ENCODE measurements around the gene CSNK1D.
A peak's percentile ranks its signal among the peaks of the same experiment; 100 is the strongest.

CSNK1D gene

DNA sequence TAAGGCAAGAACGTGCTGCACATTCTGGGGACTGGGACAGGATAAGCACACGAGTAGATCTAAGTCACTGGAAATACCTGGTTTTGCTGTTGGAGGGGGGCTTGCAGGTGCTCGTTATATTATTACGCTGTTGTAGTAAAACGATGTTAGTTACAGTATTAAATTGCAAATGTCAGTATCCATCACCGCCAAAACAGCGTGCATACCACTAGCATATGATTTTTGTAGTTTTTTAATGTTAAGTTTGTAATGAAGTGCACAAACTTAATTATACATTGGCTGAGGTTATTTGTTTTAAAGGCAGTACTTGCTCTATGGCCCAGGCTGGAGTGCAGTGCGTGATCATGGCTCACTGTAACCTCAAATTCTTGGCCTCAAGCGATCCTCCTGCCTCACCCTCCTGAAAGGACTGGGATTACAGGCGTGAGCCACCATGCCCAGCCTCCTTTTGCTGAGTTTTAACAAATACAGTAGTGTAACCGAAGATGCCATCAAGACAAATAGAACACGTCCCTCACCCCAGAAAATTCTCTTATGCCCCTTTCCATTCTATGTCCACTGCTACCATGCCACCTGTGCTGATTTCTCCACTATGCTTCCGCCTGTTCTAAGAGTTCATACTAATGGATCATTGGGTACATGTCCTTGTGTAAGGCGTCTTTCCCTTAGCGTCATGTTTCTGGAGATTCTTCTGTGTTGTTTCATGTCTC lies 20.7 kb upstream of the CSNK1D start:
- DNase-seq = no peak

DNA sequence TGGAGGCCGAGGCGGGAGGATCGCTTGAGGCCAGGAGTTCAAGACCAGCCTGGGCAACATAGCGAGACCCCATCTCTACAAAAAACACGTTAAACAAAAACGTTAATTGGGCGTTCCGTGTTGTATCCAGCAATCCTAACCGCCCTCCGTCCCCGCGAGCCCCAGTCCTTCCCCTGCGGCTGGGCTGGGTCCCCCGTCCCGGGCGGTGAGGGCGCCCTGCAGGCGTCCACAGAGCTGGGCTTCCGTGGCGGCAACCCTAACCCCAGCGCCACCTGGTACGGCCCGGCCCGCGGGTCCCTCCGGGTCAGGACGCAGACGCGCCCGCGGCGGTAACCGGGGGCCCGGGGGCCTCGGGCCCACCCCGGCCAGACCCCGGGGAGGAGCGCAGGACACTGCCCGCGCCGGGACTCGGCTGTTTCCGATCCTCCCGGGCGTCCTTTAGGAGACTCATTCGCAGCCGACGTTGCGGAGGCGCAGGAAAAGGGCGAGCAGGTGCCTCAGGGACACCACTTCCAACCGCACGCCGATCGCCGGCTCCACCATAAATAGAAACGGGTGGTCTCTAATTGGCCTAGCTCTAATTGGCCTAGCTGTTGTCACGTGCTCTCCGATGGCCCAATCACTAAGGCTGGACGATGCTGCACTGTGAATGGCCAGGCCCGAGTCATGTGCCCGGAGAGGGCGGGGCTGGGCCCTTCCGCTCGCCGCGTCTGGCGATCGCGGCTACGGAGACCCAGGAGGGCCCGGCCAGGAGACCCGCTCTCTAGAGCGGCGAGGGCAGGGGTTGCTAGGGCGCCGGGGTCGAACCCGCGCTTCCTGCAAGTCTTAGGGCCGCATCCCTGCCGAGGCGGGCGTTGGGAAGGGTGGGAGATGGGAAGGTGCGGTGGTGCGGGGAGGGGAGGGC lies 19.0 kb upstream of the CSNK1D start:
- peak; percentile 90 for DNase-seq

DNA sequence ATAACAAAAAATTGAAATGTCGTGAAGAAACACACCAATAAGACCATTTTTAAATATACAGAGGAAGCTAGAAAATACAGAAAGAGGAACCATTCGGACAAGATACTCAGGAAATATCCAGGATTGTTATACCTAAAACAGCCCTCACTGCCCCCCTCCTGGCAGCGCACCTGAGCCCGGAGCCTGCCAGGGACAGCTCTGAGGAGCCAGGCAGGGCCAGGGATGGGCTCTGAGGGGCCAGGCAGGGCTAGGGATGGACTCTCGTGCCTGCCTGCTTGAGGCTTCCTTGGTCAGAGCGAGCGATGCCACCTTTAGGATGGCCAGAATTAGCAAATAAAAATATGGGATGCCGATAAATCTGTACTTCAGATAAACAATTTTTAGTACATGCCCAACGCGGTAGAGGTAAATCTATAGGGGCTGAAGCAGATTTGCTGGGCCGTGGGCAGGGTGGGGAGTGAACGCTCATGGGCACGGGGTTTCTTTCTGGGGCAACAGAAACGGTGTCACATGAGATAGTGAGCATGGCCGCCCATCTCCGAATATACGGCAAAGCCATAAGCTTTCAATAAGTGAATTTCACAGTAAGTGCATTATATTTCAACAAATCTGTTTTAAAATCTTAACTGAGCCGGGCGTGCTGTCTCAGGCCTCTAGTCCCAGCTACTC lies 18.2 kb upstream of the CSNK1D start:
- DNase-seq = no peak

DNA sequence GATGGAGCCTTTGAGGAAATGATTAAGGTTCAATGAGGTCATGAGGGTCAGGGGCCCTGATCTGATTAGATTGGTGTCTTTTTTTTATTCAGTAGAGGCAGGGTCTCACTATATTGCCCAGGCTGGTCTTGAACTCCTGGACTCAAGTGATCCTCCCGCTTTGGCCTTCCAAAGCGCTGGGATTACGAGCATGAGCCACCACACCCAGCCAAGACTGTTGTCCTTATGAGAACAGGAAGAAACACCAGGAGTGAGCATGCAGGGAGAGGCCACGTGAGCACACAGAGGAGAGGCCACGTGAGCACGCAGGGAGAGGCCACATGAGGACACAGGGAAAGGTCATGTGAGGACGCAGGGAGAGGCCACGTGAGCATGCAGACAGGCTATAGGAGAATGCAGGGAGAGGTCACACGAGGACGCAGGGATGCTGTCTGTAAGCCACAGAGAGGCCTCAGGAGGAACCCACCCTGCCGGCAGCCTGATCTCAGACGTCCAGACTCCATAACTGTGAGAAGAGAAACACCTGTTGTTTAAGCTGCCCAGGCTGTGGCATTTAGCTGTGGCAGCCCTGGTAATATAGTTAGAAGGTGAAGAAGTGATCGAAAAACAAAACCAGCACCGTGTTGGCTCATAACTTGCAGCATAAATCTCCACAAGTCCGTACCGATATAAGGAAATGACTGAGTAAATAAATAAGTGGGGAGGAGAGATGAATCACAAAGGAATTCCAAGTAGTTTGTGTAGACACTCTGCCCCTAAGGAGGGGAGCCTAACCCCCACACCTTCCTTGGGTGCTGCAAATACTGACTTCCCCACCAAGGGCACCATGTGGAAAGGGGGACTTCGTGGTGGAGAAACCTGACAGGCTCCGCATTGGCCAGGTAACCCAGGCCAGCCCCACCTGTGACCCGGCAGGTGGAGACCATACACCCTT lies 14.6 kb upstream of the CSNK1D start:
- DNase-seq = no peak

DNA sequence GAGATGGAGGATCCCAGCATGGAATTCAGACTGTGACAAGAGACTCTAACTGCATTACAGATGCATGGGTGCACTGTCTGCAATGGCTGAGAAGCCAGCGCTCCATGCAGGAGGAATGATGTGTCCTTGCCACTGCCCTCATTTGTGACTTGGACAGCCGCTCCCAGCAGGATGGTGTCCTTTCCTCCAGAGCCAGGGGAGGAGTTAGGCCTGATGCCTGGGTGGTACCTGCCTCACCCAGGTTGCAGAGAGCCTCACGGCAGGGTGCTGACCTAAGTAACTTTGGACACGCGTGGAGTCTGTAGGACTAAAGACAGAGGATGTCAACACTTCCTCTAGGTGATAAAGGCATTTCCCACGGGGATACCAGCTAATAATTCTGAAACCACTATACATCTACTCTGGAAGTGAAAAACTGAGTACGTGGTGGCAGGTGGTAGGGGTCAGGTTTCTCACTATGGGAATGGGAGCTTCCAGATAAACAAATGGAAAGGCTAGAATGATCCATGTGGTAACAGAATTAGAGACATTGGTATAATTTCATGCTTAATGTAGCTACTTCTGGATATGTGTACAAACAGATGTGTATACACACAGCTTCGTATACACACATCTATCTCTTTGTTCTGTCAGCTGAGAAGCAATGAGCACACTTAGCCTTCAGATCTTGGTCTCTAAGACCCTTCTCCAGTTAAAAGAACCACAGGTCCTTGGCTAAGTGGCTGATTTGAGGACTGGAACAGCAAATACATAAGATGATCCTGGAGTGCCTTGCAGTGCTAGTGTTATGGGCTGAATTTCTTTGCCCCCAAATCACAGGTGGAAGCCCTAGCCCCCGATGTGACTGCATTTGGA lies 13.7 kb upstream of the CSNK1D start:
- no peak for DNase-seq

DNA sequence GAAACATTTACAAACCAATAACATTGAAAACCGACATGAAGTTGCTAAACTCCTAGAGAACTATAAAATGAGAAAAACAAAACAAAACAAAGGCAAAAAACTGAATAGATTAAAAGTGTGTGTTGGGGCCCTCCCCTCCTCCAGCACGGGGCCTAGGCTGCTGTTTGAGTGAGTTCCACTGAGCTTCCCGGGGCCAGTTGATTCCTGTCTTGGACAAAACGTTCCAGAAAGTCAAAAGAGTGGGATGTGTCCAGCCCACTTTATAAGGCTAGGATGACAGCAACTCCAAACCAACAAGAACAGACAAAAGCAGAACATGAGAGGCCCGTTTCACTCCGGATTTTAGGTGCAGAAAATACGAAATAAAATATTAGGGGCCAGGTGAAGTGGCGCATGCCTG lies 11.6 kb upstream of the CSNK1D start:
- DNase-seq = no peak

DNA sequence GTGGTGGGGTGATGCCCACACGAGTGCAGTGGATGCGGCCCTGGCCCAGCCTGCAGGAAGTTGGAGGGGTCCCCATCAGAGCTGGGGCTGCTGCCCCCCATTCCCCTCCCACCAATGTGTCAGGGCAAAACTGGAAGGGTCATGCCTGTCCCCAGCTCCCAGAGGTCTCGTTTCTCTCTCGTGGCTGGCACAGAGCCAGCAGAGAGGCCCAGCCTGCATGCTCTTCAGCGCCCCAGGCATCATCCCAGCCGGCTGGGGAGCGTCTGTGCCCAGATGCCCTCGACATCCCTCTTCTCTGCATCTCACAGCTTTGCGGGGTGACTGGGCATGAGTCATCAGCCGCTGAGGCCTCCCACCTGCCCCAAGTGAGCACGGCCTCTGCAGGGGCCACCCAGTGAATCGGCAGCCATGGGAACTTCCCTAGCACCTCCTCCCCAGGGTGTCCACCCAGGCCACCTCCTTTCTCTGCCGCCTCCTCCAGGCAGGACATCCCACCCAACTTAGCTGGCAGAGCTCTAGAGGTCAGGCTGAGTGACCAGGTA lies 9.8 kb upstream of the CSNK1D start:
- DNase-seq = peak; percentile 37

DNA sequence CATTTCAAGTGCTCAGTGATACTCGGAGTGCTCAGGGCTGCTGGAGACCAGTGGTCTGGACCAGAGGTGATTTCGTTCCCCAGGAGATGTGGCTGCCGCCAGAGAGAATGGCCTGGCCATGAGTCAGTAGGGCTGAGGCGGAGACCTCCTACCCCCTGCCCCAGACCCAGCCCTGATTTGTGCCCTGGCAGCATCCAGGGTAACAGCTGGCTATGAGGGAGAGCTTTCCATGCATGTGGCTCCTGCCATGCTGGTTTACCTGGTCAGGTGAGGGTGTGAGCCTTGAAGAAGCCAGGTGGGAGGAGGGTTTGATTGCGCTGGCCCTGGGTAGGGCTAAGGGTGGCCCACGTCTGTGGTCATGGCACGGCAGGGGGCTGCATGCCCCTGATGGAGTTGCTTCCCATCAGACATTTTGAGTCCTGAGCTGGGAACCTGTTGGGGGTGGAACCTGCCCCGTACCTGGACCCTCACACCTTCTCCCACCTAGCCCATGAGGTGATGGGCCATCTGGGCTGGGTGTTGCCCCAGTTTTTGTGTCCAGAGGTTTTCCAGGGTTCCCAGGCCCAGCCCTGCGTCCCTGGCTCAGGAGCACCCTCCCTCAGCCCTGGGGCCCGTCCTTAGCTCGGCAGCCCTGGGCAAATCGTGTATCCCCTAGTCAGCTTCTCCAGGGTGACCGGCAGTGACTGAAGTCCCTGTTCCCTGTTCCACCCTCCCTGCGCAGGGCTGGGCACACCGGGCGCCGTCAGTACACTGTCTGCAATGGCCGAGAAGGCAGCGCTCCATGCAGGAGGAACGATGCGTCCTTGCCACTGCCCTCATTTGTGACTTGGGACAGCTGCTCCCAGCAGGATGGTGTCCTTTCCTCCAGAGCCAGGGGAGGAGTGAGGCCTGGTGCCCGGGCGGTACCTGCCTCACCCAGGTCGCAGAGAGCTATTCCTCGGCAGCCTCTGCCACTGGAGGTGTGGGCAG lies 9.0 kb upstream of the CSNK1D start:
- no peak for DNase-seq

DNA sequence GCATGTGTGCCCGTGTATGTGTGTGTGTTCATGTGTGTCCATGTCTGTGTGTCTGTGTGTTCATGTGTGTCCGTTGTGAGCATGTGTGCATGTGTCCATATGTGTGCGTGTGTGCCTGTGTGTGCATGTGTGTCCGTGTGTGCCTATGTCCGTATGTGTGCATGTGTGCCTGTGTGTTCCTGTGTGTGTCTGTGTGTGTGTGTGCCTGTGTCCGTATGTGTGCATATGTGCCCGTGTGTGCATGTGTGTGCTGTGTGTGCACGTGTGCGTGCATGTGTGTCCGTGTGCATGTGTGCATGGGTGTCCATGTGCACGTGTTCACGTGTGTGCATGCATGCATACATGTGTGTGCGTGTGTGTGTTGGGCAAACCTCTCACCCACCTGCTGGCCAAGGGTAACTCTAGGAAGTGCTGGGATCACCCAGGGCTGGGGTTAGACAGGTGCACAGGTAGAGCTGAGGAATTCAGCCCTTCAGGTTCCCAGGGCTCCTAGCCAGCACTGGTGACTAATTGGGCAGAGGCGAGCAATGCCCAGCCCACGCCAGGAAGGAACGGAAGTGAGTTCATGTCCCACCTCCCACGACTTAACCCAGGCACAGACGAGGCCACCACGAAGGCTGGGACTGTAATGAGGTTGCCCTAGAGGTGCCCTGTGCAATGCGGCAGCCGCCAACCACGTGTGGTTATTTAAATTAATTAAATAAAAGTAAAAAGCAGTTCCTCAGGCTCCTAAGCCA lies 8.2 kb upstream of the CSNK1D start:
- DNase-seq = peak; percentile 35

DNA sequence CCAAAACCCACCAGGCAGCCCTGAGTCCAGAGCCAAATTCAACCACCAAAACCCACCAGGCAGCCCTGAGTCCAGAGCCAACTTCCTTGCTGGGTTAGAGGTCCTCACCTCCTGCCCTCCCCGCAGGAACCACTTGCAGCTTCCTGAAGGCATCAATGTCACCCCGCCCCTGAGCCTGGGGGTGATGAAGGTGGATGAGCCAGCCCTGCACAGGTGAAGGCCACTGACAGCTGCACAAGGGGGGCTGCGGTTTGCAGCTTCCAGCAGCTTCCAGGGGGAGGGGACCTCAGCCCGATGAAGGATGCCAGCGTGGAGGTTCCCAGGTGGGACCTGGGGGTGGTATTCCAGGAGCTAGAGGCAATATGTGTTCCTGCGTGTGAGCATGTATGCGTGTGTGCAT lies 7.6 kb upstream of the CSNK1D start:
- DNase-seq = no peak

DNA sequence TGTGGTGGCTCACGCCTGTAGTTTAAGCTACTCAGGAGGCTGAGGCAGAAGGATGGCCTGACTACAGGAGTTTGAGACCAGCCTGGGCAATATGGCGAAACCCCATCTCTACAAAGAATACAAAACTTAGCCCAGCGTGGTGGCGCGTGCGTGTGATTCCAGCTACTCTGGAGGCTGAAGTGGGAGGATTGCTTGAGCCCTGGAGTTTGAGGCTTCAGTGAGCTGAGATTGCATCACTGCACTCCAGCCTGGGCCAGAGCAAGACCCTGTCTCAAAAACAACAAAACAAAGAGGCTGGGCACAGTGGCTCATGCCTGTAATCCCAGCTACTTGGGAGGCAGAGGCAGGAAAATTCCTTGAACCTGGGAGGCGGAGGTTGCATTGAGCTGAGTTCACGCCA lies 7.0 kb upstream of the CSNK1D start:
- no peak for DNase-seq

DNA sequence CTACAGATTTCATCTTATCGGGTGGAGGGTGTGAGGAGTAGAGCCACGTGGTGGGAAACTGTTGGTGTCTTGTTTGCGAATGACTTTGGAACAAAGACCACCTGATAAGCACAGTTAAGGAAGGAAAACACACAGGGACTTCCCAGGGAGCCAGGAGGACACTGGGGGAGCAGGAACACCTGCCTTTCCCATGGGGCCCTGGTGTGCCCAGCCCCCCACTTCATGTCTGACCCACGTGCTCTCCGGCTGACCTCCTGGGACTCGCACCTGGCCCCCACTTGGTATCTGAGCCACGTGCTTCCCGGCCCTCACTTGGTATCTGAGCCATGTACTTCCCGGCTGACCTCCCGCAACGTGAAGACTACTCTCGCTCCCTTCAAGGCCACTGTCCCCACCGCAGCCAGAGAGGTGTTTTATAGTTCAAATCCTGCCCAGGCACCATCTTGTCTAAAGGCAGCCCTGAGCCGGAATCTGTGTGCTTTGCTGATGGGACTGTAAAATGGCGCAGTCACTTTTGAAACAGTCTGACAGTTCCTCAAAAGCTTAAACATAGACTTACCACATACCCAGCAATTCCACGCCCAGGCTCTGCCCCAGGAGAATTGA lies 5.4 kb upstream of the CSNK1D start:
- DNase-seq = no peak

DNA sequence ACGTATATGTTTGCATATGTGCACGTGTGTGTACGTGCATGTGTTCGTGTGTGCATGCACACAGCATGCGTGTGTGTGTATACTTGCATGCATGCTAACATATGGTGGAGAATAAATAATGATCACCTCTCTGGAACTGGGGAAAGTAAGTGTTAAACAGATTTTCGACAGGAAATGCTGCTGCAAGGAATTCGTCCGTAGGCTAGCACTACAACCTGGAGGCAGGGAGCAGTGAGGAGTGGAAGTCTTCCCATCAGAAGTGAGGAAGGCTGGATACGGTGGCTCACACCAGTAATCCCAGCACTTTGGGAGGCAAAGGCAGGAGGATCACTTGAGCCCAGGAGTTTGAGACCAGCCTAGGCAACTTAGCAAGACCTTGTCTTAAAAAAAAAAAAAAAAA lies 4.8 kb upstream of the CSNK1D start:
- no peak for DNase-seq

DNA sequence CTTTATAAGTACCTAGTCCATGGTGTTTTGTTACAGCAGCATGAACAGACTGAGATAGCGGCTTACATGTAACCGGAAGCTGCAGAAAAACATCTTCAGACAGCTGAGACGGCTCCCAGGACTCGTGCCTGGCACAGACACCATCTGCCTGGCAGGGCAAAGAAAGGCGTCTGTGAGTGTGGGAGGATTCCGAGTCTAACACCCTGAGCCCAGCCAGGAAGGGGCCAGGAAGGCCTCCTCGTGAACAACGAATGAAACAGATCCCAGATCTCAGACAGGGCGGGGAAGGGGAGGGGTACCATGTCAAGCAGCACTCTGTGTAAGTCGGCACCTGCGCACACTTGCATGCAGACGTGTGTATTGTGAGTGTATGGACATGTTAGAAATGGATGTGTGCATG lies 4.4 kb upstream of the CSNK1D start:
- no peak for DNase-seq

DNA sequence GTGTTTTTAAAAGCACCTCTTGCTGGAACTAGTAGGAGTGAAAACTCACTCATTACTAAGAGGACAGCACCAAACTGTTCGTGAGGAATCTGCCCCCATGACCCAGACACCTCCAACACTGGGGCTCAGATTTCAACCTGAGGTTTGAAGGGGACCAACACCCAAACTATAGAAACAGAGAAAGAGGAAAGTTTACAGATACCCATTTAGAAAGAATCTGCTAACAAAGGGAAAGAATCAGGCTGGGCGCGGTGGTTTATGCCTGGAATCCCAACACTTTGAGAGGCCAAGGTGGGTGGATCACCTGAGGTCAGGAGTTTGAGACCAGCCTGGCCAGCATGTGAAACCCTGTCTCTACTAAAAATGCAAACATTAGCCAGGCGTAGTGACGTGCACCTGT lies 3.4 kb upstream of the CSNK1D start:
- no peak for DNase-seq

DNA sequence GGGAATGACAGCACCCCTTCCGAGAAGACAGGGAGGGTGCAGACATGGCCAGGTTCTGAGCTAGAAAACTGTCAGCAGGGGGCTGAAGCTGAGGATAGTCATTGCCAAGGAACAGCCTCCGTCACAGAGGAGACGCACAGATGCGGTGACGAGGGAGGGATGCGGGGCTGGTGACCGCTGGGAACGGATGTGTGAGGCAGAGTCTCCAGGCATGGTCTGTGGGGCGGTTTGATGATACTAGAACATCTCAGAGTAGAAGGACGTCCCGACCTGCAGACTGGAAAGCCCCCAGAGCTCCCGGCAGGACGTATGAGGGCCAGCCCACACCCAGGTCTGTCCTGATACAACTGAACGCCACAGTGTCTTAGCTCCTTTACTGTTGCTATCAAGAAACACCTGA lies 1.8 kb upstream of the CSNK1D start:
- DNase-seq = no peak

DNA sequence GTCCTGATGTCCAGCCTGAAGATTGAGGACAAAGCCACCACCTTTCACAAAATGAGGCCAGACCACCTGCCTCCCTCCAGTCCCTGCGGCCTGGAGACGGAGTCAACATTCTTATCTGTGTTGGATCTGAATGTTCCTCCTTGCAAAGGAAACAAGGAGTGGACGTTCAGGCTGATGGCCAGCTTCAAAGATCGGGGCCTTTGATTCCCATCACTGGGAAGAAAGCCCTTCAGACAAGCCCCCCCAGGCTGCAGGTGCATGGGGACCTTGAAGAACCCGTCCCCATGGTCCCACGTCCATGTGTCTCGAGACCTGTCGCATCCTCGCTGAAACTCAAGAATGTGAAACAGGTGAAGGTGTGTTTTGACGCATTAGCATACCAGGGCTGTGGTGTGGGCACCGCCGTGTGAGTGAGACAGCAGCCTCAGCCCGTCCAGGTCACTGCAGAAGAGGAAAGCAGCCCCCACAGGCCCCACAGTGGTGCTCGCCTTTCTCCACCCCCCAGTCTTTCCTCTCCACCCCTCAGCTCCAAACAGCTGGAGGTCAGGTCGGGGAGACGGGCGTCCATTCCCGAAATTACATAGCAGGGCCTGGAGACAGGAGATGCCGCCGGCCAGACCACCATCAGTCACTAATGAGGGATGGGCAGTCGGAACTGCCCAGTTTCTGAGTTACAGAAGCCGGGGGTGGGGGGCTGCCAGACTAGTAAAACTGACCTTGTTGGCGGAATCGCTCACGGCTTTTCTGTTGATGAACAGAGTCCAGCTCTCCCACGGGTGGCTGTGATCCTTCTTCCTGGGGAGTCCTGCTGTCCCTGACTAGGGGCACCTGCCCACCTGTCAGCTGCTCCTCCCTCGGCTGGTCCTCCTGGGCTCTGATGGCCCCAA lies 877 bp upstream of the CSNK1D start:
- no peak for DNase-seq

Data from activated CD8-positive, alpha-beta memory T cell treated with anti-CD3 and anti-CD28 coated beads, Interleukin-2, amount 50 U/mL, for 4 hours (primary cell).